ENCODE measurements around the gene UBE2G1. TPM values are rescaled to one million over a fixed set of nuclear protein-coding genes. Genes with fewer than 3 reads are reported as not detected.

The UBE2G1 gene, protein sequence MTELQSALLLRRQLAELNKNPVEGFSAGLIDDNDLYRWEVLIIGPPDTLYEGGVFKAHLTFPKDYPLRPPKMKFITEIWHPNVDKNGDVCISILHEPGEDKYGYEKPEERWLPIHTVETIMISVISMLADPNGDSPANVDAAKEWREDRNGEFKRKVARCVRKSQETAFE
- total RNA-seq (100 to 1,000 TPM in 3 of 9 donors, 10 to 100 TPM in 6; 79.4 to 125 (median 96.2) TPM), polyA plus RNA-seq (10 to 100 TPM; 19.4 to 55.2 TPM)
- long read RNA-seq, donor 1, transcript UBE2G1-201 (6 exons, 3,974 nt): major isoform, 80 of 97 reads
- long read RNA-seq, donor 1, partial matches to known transcripts: 5 of 97 reads
- long read RNA-seq, donor 1, other reads (novel, unspliced or antisense): 6 of 97 reads
- long read RNA-seq, donor 2, transcript UBE2G1-206 (4 exons, 863 nt): minor isoform, 6 of 265 reads
- long read RNA-seq, donor 2, transcript UBE2G1-201 (6 exons, 3,974 nt): major isoform, 217 of 265 reads
- long read RNA-seq, donor 2, transcript UBE2G1-203 (5 exons, 984 nt): minor isoform, 7 of 265 reads
- long read RNA-seq, donor 2, partial matches to known transcripts: 9 of 265 reads
- long read RNA-seq, donor 2, other reads (novel, unspliced or antisense): 23 of 265 reads
- long read RNA-seq, donor 3, transcript UBE2G1-201 (6 exons, 3,974 nt): major isoform, 82 of 110 reads
- long read RNA-seq, donor 3, partial matches to known transcripts: 7 of 110 reads
- long read RNA-seq, donor 3, other reads (novel, unspliced or antisense): 17 of 110 reads

DNA sequence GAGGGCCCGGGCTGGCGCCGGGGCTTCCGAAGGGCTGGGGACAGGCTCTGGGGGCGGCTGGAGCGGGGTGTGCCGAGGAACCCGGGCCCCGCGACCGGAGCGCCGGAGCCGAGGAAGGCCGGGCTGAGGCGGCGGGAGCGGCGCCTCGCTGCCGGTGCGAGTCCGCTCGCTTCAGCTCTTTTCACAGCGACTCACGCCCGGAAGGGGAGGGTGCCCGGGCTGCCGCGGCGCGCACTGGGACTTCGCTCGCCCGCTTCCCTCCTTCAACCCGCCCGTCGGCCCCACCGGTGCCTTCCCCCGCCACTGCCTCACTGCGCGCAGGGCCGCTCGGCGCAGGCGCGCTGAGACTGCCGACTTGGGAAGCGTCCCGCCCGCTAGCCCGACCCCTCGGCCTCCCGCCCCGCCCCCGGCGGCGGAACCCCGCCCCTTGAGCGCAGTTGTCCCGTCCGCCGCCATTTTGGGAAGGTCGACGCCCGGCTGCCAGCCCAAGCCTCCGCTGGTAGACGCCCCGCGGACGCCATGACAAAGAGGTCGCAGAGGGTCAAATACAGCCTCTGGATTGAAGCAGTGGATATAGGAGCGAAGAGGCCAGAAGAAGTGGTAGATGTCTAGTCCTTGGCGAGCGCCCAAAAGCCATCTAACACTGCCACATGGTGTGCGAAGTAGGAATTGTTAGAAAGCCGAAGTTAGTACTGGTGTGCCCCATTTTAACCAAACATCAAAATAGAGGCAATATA, at the start of gene UBE2G1:
TSS of gene UBE2G1 (minus strand) at position 349 of the 737 bp plus-strand sequence. CDS start 359 bp downstream, outside the sequence.
- 1 to 2% (median 1%) methylated on average over 37 to 77 of the region's 77 CpGs for WGBS, 4 donors
- H3K4me3 ChIP-seq: peak within 1 kb of the TSS; percentile 78 to 100 (median 99)
- H3K4me1 ChIP-seq: peaks cover 0 to 36% (median 25%) of the 10 kb centered on the region in 12 donors
- no peaks in the 10 kb centered on the region for H3K27me3 ChIP-seq
- TF ChIP-seq POLR2A (IDR thresholded peaks at IDR 0.05): peak; percentile 82 to 96
- TF ChIP-seq, protein P1, sequence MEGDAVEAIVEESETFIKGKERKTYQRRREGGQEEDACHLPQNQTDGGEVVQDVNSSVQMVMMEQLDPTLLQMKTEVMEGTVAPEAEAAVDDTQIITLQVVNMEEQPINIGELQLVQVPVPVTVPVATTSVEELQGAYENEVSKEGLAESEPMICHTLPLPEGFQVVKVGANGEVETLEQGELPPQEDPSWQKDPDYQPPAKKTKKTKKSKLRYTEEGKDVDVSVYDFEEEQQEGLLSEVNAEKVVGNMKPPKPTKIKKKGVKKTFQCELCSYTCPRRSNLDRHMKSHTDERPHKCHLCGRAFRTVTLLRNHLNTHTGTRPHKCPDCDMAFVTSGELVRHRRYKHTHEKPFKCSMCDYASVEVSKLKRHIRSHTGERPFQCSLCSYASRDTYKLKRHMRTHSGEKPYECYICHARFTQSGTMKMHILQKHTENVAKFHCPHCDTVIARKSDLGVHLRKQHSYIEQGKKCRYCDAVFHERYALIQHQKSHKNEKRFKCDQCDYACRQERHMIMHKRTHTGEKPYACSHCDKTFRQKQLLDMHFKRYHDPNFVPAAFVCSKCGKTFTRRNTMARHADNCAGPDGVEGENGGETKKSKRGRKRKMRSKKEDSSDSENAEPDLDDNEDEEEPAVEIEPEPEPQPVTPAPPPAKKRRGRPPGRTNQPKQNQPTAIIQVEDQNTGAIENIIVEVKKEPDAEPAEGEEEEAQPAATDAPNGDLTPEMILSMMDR (IDR thresholded peaks at IDR 0.05): peak in 7 of 12 donors; percentile 8 to 42 (median 27)
- intact Hi-C loops (cut with DNase I): loop anchor here in 9 of 10 donors (2.0 to 10.0 kb wide), 12 partner anchors 46 to 224 kb away; partner anchors contain the start of genes ANKFY1 (in 1 of the 9), CYB5D2 (in 1 of the 9) and ZZEF1 (in 1 of the 9)
- peak; percentile 98 to 100 (median 99) for DNase-seq
- peak within 1 kb of the TSS; percentile 94 to 100 (median 98) for H3K27ac ChIP-seq
- ATAC-seq: peak; percentile 81 to 94 (median 92)
- H3K36me3 ChIP-seq: peaks cover 0 to 8% (median 2%) of the 10 kb centered on the region in 9 donors
- H3K9me3 ChIP-seq: no peaks in the 10 kb centered on the region

DNA sequence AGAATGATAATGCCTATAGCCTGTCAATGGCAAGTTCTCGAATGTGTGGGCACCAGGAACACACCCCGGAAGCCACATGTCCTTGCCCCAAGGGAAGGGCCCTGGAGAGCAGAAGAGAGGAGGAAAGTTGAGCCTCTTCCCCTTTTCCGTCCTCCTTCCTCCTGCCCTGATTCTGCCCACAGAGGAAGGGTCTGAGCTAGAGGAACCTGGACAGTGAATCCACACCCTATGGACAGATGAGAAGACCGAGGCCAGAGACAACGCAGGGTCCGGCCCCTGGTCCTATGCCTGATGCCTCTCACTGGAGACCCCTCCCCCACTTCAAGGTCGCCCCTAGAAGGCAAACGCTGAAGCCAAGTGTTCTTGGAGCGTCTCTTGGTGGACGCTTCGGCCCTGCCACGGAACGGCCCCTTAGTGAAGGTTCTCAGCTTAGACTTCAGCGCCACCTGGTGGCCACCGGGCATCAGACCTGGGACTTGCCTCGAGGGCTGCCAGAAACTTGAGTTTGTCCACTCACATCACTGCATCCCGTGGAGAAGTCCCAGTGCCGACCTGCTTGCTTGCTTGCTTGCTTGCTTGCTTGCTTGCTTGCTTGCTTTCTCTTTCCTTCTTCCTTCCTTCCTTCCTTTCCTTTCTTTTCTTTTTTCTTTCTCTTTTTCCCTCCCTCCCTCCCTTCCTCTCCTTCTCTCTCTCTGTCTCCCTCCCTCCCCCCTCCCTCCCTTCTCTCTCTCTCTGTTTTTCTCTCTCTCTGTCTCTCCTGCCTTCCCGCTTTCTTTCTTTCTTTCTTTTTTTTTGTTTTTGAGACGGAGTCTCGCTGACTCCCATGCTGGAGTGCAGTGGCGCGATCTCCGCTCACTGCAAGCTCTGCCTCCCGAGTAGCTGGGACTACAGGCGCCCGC, 46.7 kb upstream of the UBE2G1 start:
- Histone ChIP-seq H3K36me3 (no peaks in the 10 kb centered on the region), H3K9me3 (no peaks in the 10 kb centered on the region), H3K27ac (no peak overlapping the region), H3K4me1 (peaks cover 0 to 8% (median 0%) of the 10 kb centered on the region in 12 donors), H3K4me3 (peak overlapping the region in 1 of 12 donors; percentile 23), H3K27me3 (no peaks in the 10 kb centered on the region)
- 33 to 40% (median 36%) methylated on average over 22 to 27 of the region's 27 CpGs for WGBS, 4 donors
- ATAC-seq: peak; percentile 93 to 98 (median 98)
- TF ChIP-seq POLR2A (IDR thresholded peaks at IDR 0.05): no peak
- TF ChIP-seq, protein P1 (IDR thresholded peaks at IDR 0.05): peak; percentile 83 to 96 (median 88)
- peak; percentile 90 to 95 (median 92) for DNase-seq
- intact Hi-C loops (cut with DNase I): loop anchor here (1.0 to 5.0 kb wide), 8 partner anchors 46 to 216 kb away; partner anchors contain the start of gene UBE2G1 (in 1 of the 10)

DNA sequence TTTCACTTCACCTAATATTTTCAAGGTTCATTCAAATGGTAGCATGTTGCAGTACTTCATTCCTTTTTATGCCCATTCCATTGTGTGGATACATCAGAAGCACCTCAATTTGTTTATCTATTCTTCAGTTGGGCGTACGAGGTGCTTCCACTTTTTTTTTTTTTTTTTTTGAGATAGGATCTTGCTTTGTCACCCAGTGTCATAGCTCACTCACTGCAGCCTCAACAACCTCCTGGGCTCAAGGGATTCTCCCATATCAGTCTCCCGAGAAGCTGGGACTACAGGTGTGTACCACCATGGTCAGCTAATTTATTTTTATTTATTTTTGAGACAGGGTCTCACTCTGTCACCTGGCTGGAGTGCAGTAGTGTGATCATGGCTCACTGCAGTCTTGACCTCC, 44.7 kb upstream of the UBE2G1 start:
- ATAC-seq (no peak), DNase-seq (no peak)
- H3K27me3 ChIP-seq: no peaks in the 10 kb centered on the region
- H3K36me3 ChIP-seq: no peaks in the 10 kb centered on the region
- H3K27ac ChIP-seq: no peak overlapping the region
- H3K9me3 ChIP-seq: no peaks in the 10 kb centered on the region
- no peak for TF ChIP-seq POLR2A (IDR thresholded peaks at IDR 0.05)
- TF ChIP-seq, protein P1 (IDR thresholded peaks at IDR 0.05): no peak
- intact Hi-C loops (cut with DNase I): loop anchor here in 8 of 10 donors (5.0 kb wide), 5 partner anchors 44 to 214 kb away; partner anchors contain the start of gene UBE2G1 (in 1 of the 8)
- peaks cover 0 to 8% (median 0%) of the 10 kb centered on the region in 12 donors for H3K4me1 ChIP-seq
- no peak overlapping the region for H3K4me3 ChIP-seq
- WGBS, 4 donors: 76 to 88% (median 83%) methylated on average over 3 of the region's 3 CpGs
